ENCODE data around the gene CERT1. TPM values are rescaled to one million over a fixed set of nuclear protein-coding genes. Genes with fewer than 3 reads are reported as not detected.
"Not testable (repeated sequence)": the region's sequence is repeated elsewhere in the genome, so short reads cannot be mapped to it uniquely, and the experiment has no call there.

Gene CERT1, protein sequence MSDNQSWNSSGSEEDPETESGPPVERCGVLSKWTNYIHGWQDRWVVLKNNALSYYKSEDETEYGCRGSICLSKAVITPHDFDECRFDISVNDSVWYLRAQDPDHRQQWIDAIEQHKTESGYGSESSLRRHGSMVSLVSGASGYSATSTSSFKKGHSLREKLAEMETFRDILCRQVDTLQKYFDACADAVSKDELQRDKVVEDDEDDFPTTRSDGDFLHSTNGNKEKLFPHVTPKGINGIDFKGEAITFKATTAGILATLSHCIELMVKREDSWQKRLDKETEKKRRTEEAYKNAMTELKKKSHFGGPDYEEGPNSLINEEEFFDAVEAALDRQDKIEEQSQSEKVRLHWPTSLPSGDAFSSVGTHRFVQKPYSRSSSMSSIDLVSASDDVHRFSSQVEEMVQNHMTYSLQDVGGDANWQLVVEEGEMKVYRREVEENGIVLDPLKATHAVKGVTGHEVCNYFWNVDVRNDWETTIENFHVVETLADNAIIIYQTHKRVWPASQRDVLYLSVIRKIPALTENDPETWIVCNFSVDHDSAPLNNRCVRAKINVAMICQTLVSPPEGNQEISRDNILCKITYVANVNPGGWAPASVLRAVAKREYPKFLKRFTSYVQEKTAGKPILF
- polyA plus RNA-seq (2013, experiment 1 of 2), result 33.2 TPM
- polyA plus RNA-seq (2013, experiment 2 of 2), result 34.9 TPM

DNA sequence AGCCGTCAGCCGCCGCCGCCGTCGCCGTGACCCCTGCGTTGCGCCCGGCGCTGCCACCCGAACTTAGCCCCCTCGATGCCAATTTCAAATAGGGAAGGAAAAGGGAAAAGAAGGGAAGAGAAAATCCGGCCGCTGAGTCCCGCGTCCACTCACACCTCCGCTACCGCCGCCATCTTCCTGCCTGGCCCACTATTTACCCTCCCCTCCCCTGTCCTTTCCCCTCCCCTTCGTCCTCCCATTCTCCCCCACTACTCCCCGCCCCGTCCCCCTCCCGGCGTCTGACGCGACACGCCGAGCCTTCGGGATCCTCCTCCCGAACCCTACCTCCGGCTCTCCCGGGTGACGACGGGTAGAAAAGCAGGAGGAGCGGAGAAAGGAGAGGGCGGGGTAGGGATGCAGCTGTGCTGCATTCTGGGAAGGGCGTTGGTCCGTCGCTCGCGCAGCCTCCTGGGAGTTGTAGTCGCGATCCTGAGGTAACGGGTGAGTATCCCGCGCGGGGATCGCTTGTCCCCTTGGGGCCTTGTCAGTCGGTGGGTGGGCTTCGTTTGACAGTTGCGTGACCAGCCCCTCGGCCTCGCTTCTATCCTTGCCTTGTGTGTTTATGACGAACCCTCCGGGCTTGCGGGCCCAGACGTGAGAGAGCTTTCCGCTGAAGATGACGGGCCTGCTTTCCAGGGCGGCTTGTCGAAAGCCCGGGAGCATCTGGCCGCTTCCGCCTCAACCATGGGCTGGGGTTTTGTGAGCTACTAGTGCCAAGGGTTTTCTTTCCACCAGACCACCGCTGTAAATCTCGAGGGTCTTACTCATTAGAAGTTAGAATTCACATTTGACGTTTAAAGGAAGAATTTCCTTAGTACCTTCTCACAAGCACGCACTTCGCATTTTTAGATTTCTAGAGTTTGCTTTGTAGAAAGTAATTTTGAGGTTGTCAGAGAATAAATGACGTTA lies at the start of gene CERT1, which contains the start of gene POLK:
Gene CERT1 (minus strand): TSS at position 195 of the 948 bp plus-strand sequence. CDS start 422 bp downstream, outside the sequence.
Gene POLK (plus strand): TSS at position 457 of the 948 bp plus-strand sequence.
- no peaks in the 10 kb centered on the region for H3K79me1 ChIP-seq (replicated peaks; ENCODE audit: low read length, poor library complexity, severe bottlenecking)
- no peaks in the 10 kb centered on the region for H3K9me3 ChIP-seq (ENCODE audit: control insufficient read depth, low read length)
- peak within 1 kb of the TSS; percentile 26 for H2BK15ac ChIP-seq (ENCODE audit: low read depth, poor library complexity, severe bottlenecking)
- peaks cover 0 to 2% of the 10 kb centered on the region in 2 experiments for H3K36me3 ChIP-seq (ENCODE audit: control insufficient read depth in 1 of 2, insufficient read depth in 2 of 2, low read depth in 1 of 2, low read length in 2 of 2)
- H2BK120ac ChIP-seq (ENCODE audit: low read depth, low read length), result peak within 1 kb of the TSS; percentile 54
- no peaks in the 10 kb centered on the region for H3K27me3 ChIP-seq (ENCODE audit: control insufficient read depth in 1 of 2, insufficient read depth in 1 of 2, low read length in 2 of 2)
- peak within 1 kb of the TSS; percentile 91 for H2BK5ac ChIP-seq (ENCODE audit: low read depth, low read length, poor library complexity, severe bottlenecking)
- peak within 1 kb of the TSS; percentile 91 for H2AFZ ChIP-seq (ENCODE audit: low read depth, low read length)
- H3K18ac ChIP-seq (ENCODE audit: low read depth in 1 of 2, low read length in 2 of 2), result peak within 1 kb of the TSS; percentile 98 to 99
- H3K14ac ChIP-seq (ENCODE audit: low read length in 2 of 2), result peak within 1 kb of the TSS in 1 of 2 experiments; percentile 99
- H4K8ac ChIP-seq (ENCODE audit: low read length), result peak within 1 kb of the TSS; percentile 85
- peak within 1 kb of the TSS; percentile 97 for H3K9ac ChIP-seq (ENCODE audit: low read length)
- peak within 1 kb of the TSS; percentile 59 for H3K27ac ChIP-seq (ENCODE audit: low read length, poor library complexity, severe bottlenecking)
- peak within 1 kb of the TSS; percentile 94 to 95 for H3K4me3 ChIP-seq (ENCODE audit: insufficient read depth in 1 of 2, low read depth in 1 of 2, low read length in 2 of 2)
- H3K23ac ChIP-seq (ENCODE audit: low read length in 2 of 2), result peak within 1 kb of the TSS; percentile 87 to 98
- H2BK12ac ChIP-seq (ENCODE audit: low read length in 2 of 2), result peak within 1 kb of the TSS in 1 of 2 experiments; percentile 90
- peaks cover 3% of the 10 kb centered on the region for H3K4me1 ChIP-seq (ENCODE audit: control insufficient read depth, insufficient read depth, low read depth, low read length)
- WGBS, result 4% methylated on average over 40 of the region's 71 CpGs
- H3K4ac ChIP-seq (ENCODE audit: low read depth in 1 of 2, low read length in 2 of 2), result peak within 1 kb of the TSS; percentile 88 to 98
- H2AK5ac ChIP-seq (ENCODE audit: low read length, severe bottlenecking), result no peak within 1 kb of the TSS
- DNase-seq, result peak; percentile 99
- H3K4me2 ChIP-seq (ENCODE audit: low read length, poor library complexity, severe bottlenecking), result peak within 1 kb of the TSS; percentile 68
- peak within 1 kb of the TSS; percentile 89 for H4K91ac ChIP-seq (ENCODE audit: low read length)

DNA sequence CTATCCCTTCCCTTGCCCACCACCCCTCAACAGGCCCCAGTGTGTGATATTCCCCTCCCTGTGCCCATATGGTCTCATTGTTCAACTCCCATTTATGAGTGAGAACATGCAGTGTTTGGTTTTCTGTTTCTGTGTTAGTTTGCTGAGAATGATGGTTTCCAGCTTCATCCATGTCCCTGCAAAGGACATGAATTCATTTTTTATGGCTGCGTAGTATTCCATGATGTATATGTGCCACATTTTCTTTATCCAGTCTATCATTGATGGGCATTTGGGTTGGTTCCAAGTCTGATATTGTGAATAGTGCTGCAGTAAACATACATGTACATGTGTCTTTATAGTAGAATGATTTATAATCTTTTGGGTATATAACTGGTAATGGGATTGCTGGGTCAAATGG lies 49.2 kb upstream of the CERT1 start:
- H3K27me3 ChIP-seq (ENCODE audit: control insufficient read depth in 1 of 2, insufficient read depth in 1 of 2, low read length in 2 of 2); H3K9me3 ChIP-seq (ENCODE audit: control insufficient read depth, low read length); H3K23ac ChIP-seq (ENCODE audit: low read length in 2 of 2); H4K91ac ChIP-seq (ENCODE audit: low read length); H2BK15ac ChIP-seq (ENCODE audit: low read depth, poor library complexity, severe bottlenecking); H3K27ac ChIP-seq (ENCODE audit: low read length, poor library complexity, severe bottlenecking); H3K14ac ChIP-seq (ENCODE audit: low read length in 2 of 2); H2AK5ac ChIP-seq (ENCODE audit: low read length, severe bottlenecking); H2AFZ ChIP-seq (ENCODE audit: low read depth, low read length); H3K4me2 ChIP-seq (ENCODE audit: low read length, poor library complexity, severe bottlenecking); H3K9ac ChIP-seq (ENCODE audit: low read length); H2BK5ac ChIP-seq (ENCODE audit: low read depth, low read length, poor library complexity, severe bottlenecking); H3K18ac ChIP-seq (ENCODE audit: low read depth in 1 of 2, low read length in 2 of 2); H4K8ac ChIP-seq (ENCODE audit: low read length); H3K4me1 ChIP-seq (ENCODE audit: control insufficient read depth, insufficient read depth, low read depth, low read length); H2BK120ac ChIP-seq (ENCODE audit: low read depth, low read length); H2BK12ac ChIP-seq (ENCODE audit: low read length in 2 of 2); H3K4ac ChIP-seq (ENCODE audit: low read depth in 1 of 2, low read length in 2 of 2); H3K4me3 ChIP-seq (ENCODE audit: insufficient read depth in 1 of 2, low read depth in 1 of 2, low read length in 2 of 2); H3K79me1 ChIP-seq (replicated peaks; ENCODE audit: low read length, poor library complexity, severe bottlenecking); DNase-seq: not testable (repeated sequence)
- WGBS, result 100% methylated on average over 1 of the region's 1 CpG
- H3K36me3 ChIP-seq (ENCODE audit: control insufficient read depth in 1 of 2, insufficient read depth in 2 of 2, low read depth in 1 of 2, low read length in 2 of 2), result peaks cover 3 to 24% of the 10 kb centered on the region in 2 experiments

- H2BK12ac ChIP-seq (ENCODE audit: low read length in 2 of 2), result no peak overlapping the region
- no peak overlapping the region for H4K91ac ChIP-seq (ENCODE audit: low read length)
- 94% methylated on average over 3 of the region's 4 CpGs for WGBS
- no peak overlapping the region for H2BK15ac ChIP-seq (ENCODE audit: low read depth, poor library complexity, severe bottlenecking)
- H3K4me1 ChIP-seq (ENCODE audit: control insufficient read depth, insufficient read depth, low read depth, low read length), result no peaks in the 10 kb centered on the region
- H4K8ac ChIP-seq (ENCODE audit: low read length), result no peak overlapping the region
- no peak overlapping the region for H3K4me2 ChIP-seq (ENCODE audit: low read length, poor library complexity, severe bottlenecking)
- no peak overlapping the region for H2BK5ac ChIP-seq (ENCODE audit: low read depth, low read length, poor library complexity, severe bottlenecking)
- H3K4me3 ChIP-seq (ENCODE audit: insufficient read depth in 1 of 2, low read depth in 1 of 2, low read length in 2 of 2), result no peak overlapping the region
- H3K18ac ChIP-seq (ENCODE audit: low read depth in 1 of 2, low read length in 2 of 2), result no peak overlapping the region
- no peak overlapping the region for H3K27ac ChIP-seq (ENCODE audit: low read length, poor library complexity, severe bottlenecking)
- no peak overlapping the region for H2AK5ac ChIP-seq (ENCODE audit: low read length, severe bottlenecking)
- H3K27me3 ChIP-seq (ENCODE audit: control insufficient read depth in 1 of 2, insufficient read depth in 1 of 2, low read length in 2 of 2), result no peaks in the 10 kb centered on the region
- no peak overlapping the region for H3K4ac ChIP-seq (ENCODE audit: low read depth in 1 of 2, low read length in 2 of 2)
- no peak for DNase-seq
- H3K9me3 ChIP-seq (ENCODE audit: control insufficient read depth, low read length), result no peaks in the 10 kb centered on the region
- H3K14ac ChIP-seq (ENCODE audit: low read length in 2 of 2), result no peak overlapping the region
- no peak overlapping the region for H2AFZ ChIP-seq (ENCODE audit: low read depth, low read length)
- peak overlapping the region; percentile 20 for H3K9ac ChIP-seq (ENCODE audit: low read length)
- H3K36me3 ChIP-seq (ENCODE audit: control insufficient read depth in 1 of 2, insufficient read depth in 2 of 2, low read depth in 1 of 2, low read length in 2 of 2), result peaks cover 3 to 36% of the 10 kb centered on the region in 2 experiments
- no peak overlapping the region for H3K23ac ChIP-seq (ENCODE audit: low read length in 2 of 2)
- H2BK120ac ChIP-seq (ENCODE audit: low read depth, low read length), result no peak overlapping the region
- H3K79me1 ChIP-seq (replicated peaks; ENCODE audit: low read length, poor library complexity, severe bottlenecking), result peaks cover 5% of the 10 kb centered on the region
Measured at GRCh38 chr5:75558981-75559632, 47.7 kb upstream of the CERT1 start.
